ENCODE measurements around the gene ZFP90. TPM values are rescaled to one million over a fixed set of nuclear protein-coding genes. Genes with fewer than 3 reads are reported as not detected.

Gene ZFP90
- total RNA-seq, 1 donor from 2014 or later = 24.0 TPM

GRCh38 chr16:68592466-68593337 lies 53.6 kb downstream of the ZFP90 start:
- no peak overlapping the region for H3K27ac ChIP-seq (ENCODE audit: low read depth, low read length)
- FAIRE-seq = no peak

GRCh38 chr16:68596266-68596665 lies 57.2 kb downstream of the ZFP90 start:
- no peak for TF ChIP-seq CTCF (IDR thresholded peaks at IDR 0.05; ENCODE audit: insufficient read depth, low read depth, low read length)
- no peak for TF ChIP-seq EZH2 (IDR thresholded peaks at IDR 0.05; ENCODE audit: insufficient read depth, low read length)
- Mint-ChIP-seq H3K27me3 (ENCODE audit: low read depth, unreplicated experiment) (peaks cover 2% of the 10 kb centered on the region), H3K36me3 (ENCODE audit: low read depth, unreplicated experiment) (no peaks in the 10 kb centered on the region), H3K4me1 (ENCODE audit: low read depth, unreplicated experiment) (no peaks in the 10 kb centered on the region), H3K4me3 (ENCODE audit: unreplicated experiment) (no peak overlapping the region), H3K27ac (ENCODE audit: unreplicated experiment) (no peak overlapping the region), H3K9me3 (ENCODE audit: unreplicated experiment) (peaks cover 8% of the 10 kb centered on the region)
- no peak overlapping the region for H3K9ac ChIP-seq (ENCODE audit: low read length)
- H3K9me3 ChIP-seq (ENCODE audit: insufficient read depth, low read depth, low read length) = no peaks in the 10 kb centered on the region
- H3K27me3 ChIP-seq (ENCODE audit: insufficient read depth, low read length) = no peaks in the 10 kb centered on the region
- H3K36me3 ChIP-seq (ENCODE audit: insufficient read depth, low read length) = no peaks in the 10 kb centered on the region
- FAIRE-seq (no peak), DNase-seq (ENCODE audit: low read depth) (no peak)
- no peaks in the 10 kb centered on the region for H3K79me2 ChIP-seq (ENCODE audit: insufficient read depth, low read length)
- no peak overlapping the region for H3K4me3 ChIP-seq (ENCODE audit: insufficient read depth, low read depth, low read length)
- H3K4me1 ChIP-seq (ENCODE audit: insufficient read depth, low read length) = no peaks in the 10 kb centered on the region
- H3K27ac ChIP-seq (ENCODE audit: low read depth, low read length) = no peak overlapping the region
- no peak overlapping the region for H2AFZ ChIP-seq (ENCODE audit: low read depth, low read length)
- H4K20me1 ChIP-seq (ENCODE audit: insufficient read depth, low read length) = no peaks in the 10 kb centered on the region
- no peak overlapping the region for H3K4me2 ChIP-seq (ENCODE audit: low read length)

More at GRCh38 chr16:68592466-68593337, 53.6 kb downstream of the ZFP90 start:
- DNase-seq (ENCODE audit: low read depth) = no peak
- Mint-ChIP-seq H3K27me3 (ENCODE audit: low read depth, unreplicated experiment) (peaks cover 2% of the 10 kb centered on the region), H3K4me1 (ENCODE audit: low read depth, unreplicated experiment) (no peaks in the 10 kb centered on the region), H3K36me3 (ENCODE audit: low read depth, unreplicated experiment) (no peaks in the 10 kb centered on the region), H3K4me3 (ENCODE audit: unreplicated experiment) (no peak overlapping the region), H3K9me3 (ENCODE audit: unreplicated experiment) (peaks cover 7% of the 10 kb centered on the region), H3K27ac (ENCODE audit: unreplicated experiment) (no peak overlapping the region)
- Histone ChIP-seq H3K27me3 (ENCODE audit: insufficient read depth, low read length) (no peaks in the 10 kb centered on the region), H3K4me2 (ENCODE audit: low read length) (no peak overlapping the region), H4K20me1 (ENCODE audit: insufficient read depth, low read length) (no peaks in the 10 kb centered on the region), H3K79me2 (ENCODE audit: insufficient read depth, low read length) (no peaks in the 10 kb centered on the region), H3K36me3 (ENCODE audit: insufficient read depth, low read length) (no peaks in the 10 kb centered on the region), H3K9ac (ENCODE audit: low read length) (no peak overlapping the region), H3K4me3 (ENCODE audit: insufficient read depth, low read depth, low read length) (no peak overlapping the region), H2AFZ (ENCODE audit: low read depth, low read length) (no peak overlapping the region), H3K4me1 (ENCODE audit: insufficient read depth, low read length) (no peaks in the 10 kb centered on the region), H3K9me3 (ENCODE audit: insufficient read depth, low read depth, low read length) (no peaks in the 10 kb centered on the region)
- TF ChIP-seq EZH2 (IDR thresholded peaks at IDR 0.05; ENCODE audit: insufficient read depth, low read length) (no peak), CTCF (IDR thresholded peaks at IDR 0.05; ENCODE audit: insufficient read depth, low read depth, low read length) (peak; percentile 16)

GRCh38 chr16:68599586-68599985 lies 60.5 kb downstream of the ZFP90 start:
- FAIRE-seq = no peak
- Mint-ChIP-seq H3K36me3 (ENCODE audit: low read depth, unreplicated experiment) (no peaks in the 10 kb centered on the region), H3K4me1 (ENCODE audit: low read depth, unreplicated experiment) (no peaks in the 10 kb centered on the region), H3K9me3 (ENCODE audit: unreplicated experiment) (peaks cover 1% of the 10 kb centered on the region), H3K27ac (ENCODE audit: unreplicated experiment) (no peak overlapping the region), H3K4me3 (ENCODE audit: unreplicated experiment) (no peak overlapping the region), H3K27me3 (ENCODE audit: low read depth, unreplicated experiment) (peaks cover 2% of the 10 kb centered on the region)
- DNase-seq (ENCODE audit: low read depth) = no peak
- no peak overlapping the region for H3K9ac ChIP-seq (ENCODE audit: low read length)
- no peaks in the 10 kb centered on the region for H3K9me3 ChIP-seq (ENCODE audit: insufficient read depth, low read depth, low read length)
- H3K36me3 ChIP-seq (ENCODE audit: insufficient read depth, low read length) = no peaks in the 10 kb centered on the region
- no peaks in the 10 kb centered on the region for H3K4me1 ChIP-seq (ENCODE audit: insufficient read depth, low read length)
- no peaks in the 10 kb centered on the region for H3K79me2 ChIP-seq (ENCODE audit: insufficient read depth, low read length)
- H3K4me3 ChIP-seq (ENCODE audit: insufficient read depth, low read depth, low read length) = no peak overlapping the region
- no peak for TF ChIP-seq EZH2 (IDR thresholded peaks at IDR 0.05; ENCODE audit: insufficient read depth, low read length)
- TF ChIP-seq CTCF (IDR thresholded peaks at IDR 0.05; ENCODE audit: insufficient read depth, low read depth, low read length) = no peak
- no peaks in the 10 kb centered on the region for H4K20me1 ChIP-seq (ENCODE audit: insufficient read depth, low read length)
- H2AFZ ChIP-seq (ENCODE audit: low read depth, low read length) = no peak overlapping the region
- no peak overlapping the region for H3K4me2 ChIP-seq (ENCODE audit: low read length)
- no peaks in the 10 kb centered on the region for H3K27me3 ChIP-seq (ENCODE audit: insufficient read depth, low read length)
- H3K27ac ChIP-seq (ENCODE audit: low read depth, low read length) = no peak overlapping the region
